ENCODE results near the gene LMO4.

- no peak for TF ChIP-seq IKZF5 (CRISPR knock-in tag; IDR thresholded peaks at IDR 0.05)
- TF ChIP-seq CTCF (CRISPR knock-in tag; IDR thresholded peaks at IDR 0.05): no peak
- TF ChIP-seq ZNF589 (CRISPR knock-in tag; conservative IDR thresholded peaks at IDR 0.05): no peak
- no peak for TF ChIP-seq MAFF (IDR thresholded peaks at IDR 0.05; ENCODE audit: low read depth, low read length)
- no peak for TF ChIP-seq USF2 (IDR thresholded peaks at IDR 0.05; ENCODE audit: low read depth, low read length)
- no peak for TF ChIP-seq USF2 (CRISPR knock-in tag; IDR thresholded peaks at IDR 0.05; ENCODE audit: borderline replicate concordance)
- TF ChIP-seq CREB1 (IDR thresholded peaks at IDR 0.05): no peak
- no peak for TF ChIP-seq CREB1 (CRISPR knock-in tag; IDR thresholded peaks at IDR 0.05)
Observed at GRCh38 chr1:87279536-87279875, 49.2 kb upstream of the LMO4 start.
